HEK293 (cell line): Measurements from ENCODE around the gene KCTD7.
"Not testable (repeated sequence)": the region's sequence is repeated elsewhere in the genome, so short reads cannot be mapped to it uniquely, and the experiment has no call there.

Source experiments
- CTCF ChIA-PET: fragments of 350-600 bp; formaldehyde crosslinking; extraction: SDS; loops from one replicate; lab custom pipeline; 2021; ENCODE audit warnings: antibody characterized with exemption; lab: Yijun Ruan, JAX
- POLR2A ChIA-PET: fragments of 300-600 bp; formaldehyde crosslinking; extraction: SDS; loops from one replicate; lab custom pipeline; 2020; ENCODE audit warnings: antibody characterized with exemption, inconsistent platforms; lab: Yijun Ruan, JAX
- H3K27ac ChIP-seq: fragments of 200-500 bp; sonication (Bioruptor generic); 2 replicates; pipeline ENCODE4 v1.5.1; 2014; ENCODE audit warnings: low read depth, low read length, control low read depth, inconsistent platforms; ENCODE audit errors: extremely low read depth
- H3K36me3 ChIP-seq, 2 experiments: fragments of 200-500 bp in 1 of 2; sonication (Bioruptor generic) in 1 of 2; 1 replicate in 1 of 2; 2 replicates in 1 of 2; pipeline ENCODE4 v1.5.1; 2014 to 2017; ENCODE audit warnings: inconsistent platforms in 2 of 2, low read length in 2 of 2; ENCODE audit not compliant: control insufficient read depth in 2 of 2, insufficient read depth in 1 of 2
- H3K4me1 ChIP-seq: fragments of 200-500 bp; sonication (Bioruptor generic); 2 replicates; pipeline ENCODE4 v1.5.1; 2014; ENCODE audit warnings: mild to moderate bottlenecking, low read length, inconsistent platforms; ENCODE audit not compliant: control insufficient read depth, insufficient read depth
- H3K4me3 ChIP-seq: 2 replicates; pipeline ENCODE4 v1.5.1; 2011; ENCODE audit warnings: low read depth, mild to moderate bottlenecking, control low read depth, low read length, moderate library complexity
- H3K9me3 ChIP-seq: fragments of 200-500 bp; sonication (Bioruptor generic); 2 replicates; pipeline ENCODE4 v1.5.1; 2014; ENCODE audit warnings: low read depth, low read length, inconsistent platforms; ENCODE audit not compliant: control insufficient read depth, insufficient read depth
- PRDM2 ChIP-seq: fragments of 450-650 bp; formaldehyde crosslinking; IDR thresholded peaks from 2 replicates; pipeline ENCODE4 v1.5.1; 2016; ENCODE audit warnings: missing biosample characterization, missing genetic modification characterization, borderline replicate concordance
- SP7 ChIP-seq: fragments of 450-650 bp; formaldehyde crosslinking; IDR thresholded peaks from 2 replicates; pipeline ENCODE4 v1.5.1; 2016; ENCODE audit warnings: missing biosample characterization, missing genetic modification characterization
- TRIM28 ChIP-seq: IDR thresholded peaks from 2 replicates; pipeline ENCODE4 v1.6.1; 2011; ENCODE audit warnings: low read length, control low read depth, borderline replicate concordance
- ZBTB6 ChIP-seq: fragments of 450-650 bp; formaldehyde crosslinking; IDR thresholded peaks from 2 replicates; pipeline ENCODE4 v1.5.1; 2017; ENCODE audit warnings: missing biosample characterization, missing genetic modification characterization
- ZNF488 ChIP-seq: fragments of 450-650 bp; formaldehyde crosslinking; IDR thresholded peaks from 2 replicates; pipeline ENCODE4 v1.5.1; 2016; ENCODE audit warnings: missing biosample characterization, missing genetic modification characterization
- ZSCAN4 ChIP-seq: fragments of 450-650 bp; formaldehyde crosslinking; IDR thresholded peaks from 2 replicates; pipeline ENCODE4 v1.5.1; 2017; ENCODE audit warnings: missing biosample characterization, missing genetic modification characterization

KCTD7 gene

GRCh38 chr7:66634816-66635215 lies 6.1 kb downstream of the KCTD7 start:
- H3K36me3 ChIP-seq, result peaks cover 0 to 22% of the 10 kb centered on the region in 2 experiments; a peak in 1 of 3 replicates
- no peaks in the 10 kb centered on the region for H3K4me1 ChIP-seq
- no peak overlapping the region for H3K27ac ChIP-seq
- POLR2A ChIA-PET, result no interaction called here
- H3K4me3 ChIP-seq, result no peak overlapping the region
- no peak for TF ChIP-seq ZSCAN4
- no peak for TF ChIP-seq ZNF488 (tag by site-specific recombination)
- TF ChIP-seq ZBTB6 (tag by site-specific recombination), result no peak
- TF ChIP-seq PRDM2 (tag by site-specific recombination), result no peak
- no peak for TF ChIP-seq TRIM28
- CTCF ChIA-PET, result no interaction called here
- no peaks in the 10 kb centered on the region for H3K9me3 ChIP-seq

- H3K4me3 ChIP-seq, POLR2A ChIA-PET, H3K27ac ChIP-seq, CTCF ChIA-PET, H3K4me1 ChIP-seq, H3K9me3 ChIP-seq: not testable (repeated sequence)
- H3K36me3 ChIP-seq, result peaks cover 0 to 29% of the 10 kb centered on the region in 2 experiments; a peak in 1 of 3 replicates
Measured at GRCh38 chr7:66635322-66635981, 6.8 kb downstream of the KCTD7 start.

- H3K36me3 ChIP-seq, result peaks cover 1 to 33% of the 10 kb centered on the region in 2 experiments; a peak in 2 of 3 replicates
- 0 out of 2 replicates have a peak, but pooled peaks have one; percentile 22 for TF ChIP-seq SP7 (tag by site-specific recombination)
- CTCF ChIA-PET, H3K4me1 ChIP-seq, POLR2A ChIA-PET, H3K9me3 ChIP-seq, H3K4me3 ChIP-seq, H3K27ac ChIP-seq: not testable (repeated sequence)
Measured at GRCh38 chr7:66635982-66636546, 7.4 kb downstream of the KCTD7 start.
